Measurements from ENCODE around the gene AUTS2.

DNA sequence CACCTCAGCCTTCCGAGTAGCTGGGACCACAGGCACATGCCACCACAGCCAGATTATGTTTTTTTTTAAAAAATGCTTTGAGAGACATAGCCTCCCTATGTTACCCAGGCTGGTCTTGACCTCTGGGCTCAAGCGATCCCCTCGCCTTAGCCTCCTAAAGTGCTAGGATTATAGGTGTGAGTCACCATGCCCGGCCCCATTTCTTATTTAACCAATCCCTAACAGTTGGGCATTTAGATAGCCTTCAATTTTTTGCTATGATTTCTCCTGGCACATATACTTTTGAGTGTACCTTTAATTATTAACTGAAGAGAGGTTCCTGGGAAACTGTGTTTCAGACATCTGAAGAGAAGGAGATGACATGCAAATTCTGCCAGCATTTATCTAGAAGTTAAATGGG, 22.6 kb upstream of the AUTS2 start:
- TF ChIP-seq POLR2A (IDR thresholded peaks at IDR 0.05): no peak
- TF ChIP-seq, protein P1, sequence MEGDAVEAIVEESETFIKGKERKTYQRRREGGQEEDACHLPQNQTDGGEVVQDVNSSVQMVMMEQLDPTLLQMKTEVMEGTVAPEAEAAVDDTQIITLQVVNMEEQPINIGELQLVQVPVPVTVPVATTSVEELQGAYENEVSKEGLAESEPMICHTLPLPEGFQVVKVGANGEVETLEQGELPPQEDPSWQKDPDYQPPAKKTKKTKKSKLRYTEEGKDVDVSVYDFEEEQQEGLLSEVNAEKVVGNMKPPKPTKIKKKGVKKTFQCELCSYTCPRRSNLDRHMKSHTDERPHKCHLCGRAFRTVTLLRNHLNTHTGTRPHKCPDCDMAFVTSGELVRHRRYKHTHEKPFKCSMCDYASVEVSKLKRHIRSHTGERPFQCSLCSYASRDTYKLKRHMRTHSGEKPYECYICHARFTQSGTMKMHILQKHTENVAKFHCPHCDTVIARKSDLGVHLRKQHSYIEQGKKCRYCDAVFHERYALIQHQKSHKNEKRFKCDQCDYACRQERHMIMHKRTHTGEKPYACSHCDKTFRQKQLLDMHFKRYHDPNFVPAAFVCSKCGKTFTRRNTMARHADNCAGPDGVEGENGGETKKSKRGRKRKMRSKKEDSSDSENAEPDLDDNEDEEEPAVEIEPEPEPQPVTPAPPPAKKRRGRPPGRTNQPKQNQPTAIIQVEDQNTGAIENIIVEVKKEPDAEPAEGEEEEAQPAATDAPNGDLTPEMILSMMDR (IDR thresholded peaks at IDR 0.05): no peak

All from thyroid gland (tissue), 4 donors.